K562 (cell line): ENCODE results near the gene KATNB1. TPM values are rescaled to one million over a fixed set of nuclear protein-coding genes. Genes with fewer than 3 reads are reported as not detected.

ENCODE experiments used
- ATAC-seq: fragments of 200-7000 bp; cut with Tn5 transposase; 3 replicates; pipeline ENCODE4 v1.9.1; 2020; ENCODE audit warnings: moderate library complexity
- BruUV-seq: library from RNA; stranded (reverse); fragments of 400-500 nt; replicated peaks from 2 replicates; lab custom pipeline; 2021; lab: Mats Ljungman, UMichigan
- CTCF ChIA-PET: fragments of 300-600 bp; formaldehyde crosslinking; extraction: SDS; loops from one replicate; lab custom pipeline; 2021; ENCODE audit warnings: low intra/inter-chr PET ratio; lab: Yijun Ruan, JAX
- POLR2A ChIA-PET: fragments of 300-600, 350-650 bp; sonication (Branson Sonifier 250); formaldehyde crosslinking; extraction: SDS; loops from one replicate; lab custom pipeline; 2021; ENCODE audit warnings: antibody characterized with exemption, inconsistent platforms; lab: Yijun Ruan, JAX
- DNase-seq, 4 experiments: peaks; one replicate each; pipeline versions ENCODE4 v3.0.0 to v3.0.0-alpha.2; 2011 to 2018; ENCODE audit warnings: low spot score in 3 of 4, mixed read lengths in 3 of 4; ENCODE audit errors: extremely low read depth in 1 of 4
- FAIRE-seq: peaks from 2 replicates; lab custom pipeline; 2011; peaks lifted over from hg19 to GRCh38; lab: Jason Lieb, UNC
- H2AFZ ChIP-seq: 2 replicates; pipeline ENCODE4 v1.6.0; 2011; ENCODE audit warnings: low read depth, low read length, control low read depth, inconsistent platforms
- H3K27ac ChIP-seq: fragments of 200-600 bp; 3 replicates; pipeline ENCODE4 v1.8.0; 2011; ENCODE audit warnings: low read depth, mild to moderate bottlenecking, control low read depth, inconsistent platforms, low read length, moderate library complexity, mixed read lengths; ENCODE audit errors: extremely low read depth
- H3K27me3 ChIP-seq, 2 experiments: fragments of 300-600 bp in 1 of 2; 2 replicates in 1 of 2; 3 replicates in 1 of 2; pipeline versions ENCODE4 v1.6.0 to v1.8.0; 2011; ENCODE audit warnings: inconsistent platforms in 2 of 2, low read length in 2 of 2, mild to moderate bottlenecking in 1 of 2, mixed read lengths in 1 of 2, moderate library complexity in 1 of 2; ENCODE audit not compliant: control insufficient read depth in 2 of 2, insufficient read depth in 2 of 2
- H3K36me3 ChIP-seq: fragments of 300-600 bp; 3 replicates; pipeline ENCODE4 v1.8.0; 2011; ENCODE audit warnings: mild to moderate bottlenecking, low read length, inconsistent platforms; ENCODE audit not compliant: control insufficient read depth, insufficient read depth
- H3K4me1 ChIP-seq, 2 experiments: fragments of 200-600 bp in 1 of 2; replicated peaks in 1 of 2; 2 replicates in 1 of 2; 3 replicates in 1 of 2; pipeline versions ENCODE4 v1.5.1 to v1.8.0; 2011; ENCODE audit warnings: inconsistent platforms in 2 of 2, low read length in 2 of 2, mild to moderate bottlenecking in 1 of 2, mixed read lengths in 1 of 2, moderate library complexity in 1 of 2; ENCODE audit not compliant: control insufficient read depth in 2 of 2, insufficient read depth in 2 of 2
- H3K4me2 ChIP-seq: 2 replicates; pipeline ENCODE4 v1.6.1; 2011; ENCODE audit warnings: low read length, control low read depth, inconsistent platforms, mixed read lengths; ENCODE audit not compliant: insufficient read depth
- H3K4me3 ChIP-seq: fragments of 200-600 bp; sonication (generic), shearing (Covaris generic); 2 replicates; pipeline ENCODE4 v1.5.1; 2016; ENCODE audit warnings: control low read depth, inconsistent platforms
- H3K79me2 ChIP-seq: fragments of 200-600 bp; 3 replicates; pipeline ENCODE4 v1.8.0; 2011; ENCODE audit warnings: low read length, inconsistent platforms; ENCODE audit not compliant: control insufficient read depth, insufficient read depth
- H3K9ac ChIP-seq, 2 experiments: 2 replicates each; pipeline versions ENCODE4 v1.6.0 to v1.6.1; 2011; ENCODE audit warnings: low read depth in 2 of 2, low read length in 2 of 2, control low read depth in 1 of 2, inconsistent platforms in 1 of 2, mild to moderate bottlenecking in 1 of 2, mixed read lengths in 1 of 2; ENCODE audit not compliant: insufficient read depth in 1 of 2
- H3K9me1 ChIP-seq: one replicate; pipeline ENCODE4 v1.6.0; 2011; ENCODE audit warnings: inconsistent platforms, mild to moderate bottlenecking, low read length, moderate library complexity; ENCODE audit not compliant: control insufficient read depth, insufficient read depth
- H3K9me3 ChIP-seq: replicated peaks from 2 replicates; pipeline ENCODE4 v1.5.1; 2011; ENCODE audit warnings: low read depth, low read length, inconsistent platforms; ENCODE audit not compliant: control insufficient read depth, insufficient read depth
- H4K20me1 ChIP-seq: replicated peaks from 2 replicates; pipeline ENCODE4 v1.6.1; 2011; ENCODE audit warnings: low read length, inconsistent platforms, mixed read lengths; ENCODE audit not compliant: control insufficient read depth, insufficient read depth
- CTCF ChIP-seq, 3 experiments: IDR thresholded peaks in 2 of 3; conservative IDR thresholded peaks in 1 of 3; 2 replicates each; pipeline ENCODE4 v1.5.1; 2011 to 2012; ENCODE audit warnings: low read length in 3 of 3, mild to moderate bottlenecking in 3 of 3, control low read depth in 2 of 3, improper control_type of control experiment in 1 of 3, inconsistent platforms in 1 of 3, low read depth in 1 of 3, mixed read lengths in 1 of 3, moderate library complexity in 1 of 3; ENCODE audit not compliant: insufficient read depth in 2 of 3
- ETV1 ChIP-seq: fragments of 450-650 bp; conservative IDR thresholded peaks from 2 replicates; pipeline ENCODE4 v1.6.1; 2016; ENCODE audit warnings: missing genetic modification characterization, control low read depth, low read depth, missing compliant biosample characterization
- SMC3 ChIP-seq: conservative IDR thresholded peaks from 2 replicates; pipeline ENCODE4 v1.6.1; 2011; ENCODE audit warnings: low read depth, low read length, improper control_type of control experiment; ENCODE audit not compliant: insufficient read depth
- TAL1 ChIP-seq: fragments of 450-650 bp; IDR thresholded peaks from 2 replicates; pipeline ENCODE4 v1.6.1; 2016; ENCODE audit warnings: mild to moderate bottlenecking
- ZBTB33 ChIP-seq: sonication (generic); formaldehyde crosslinking; IDR thresholded peaks from 2 replicates; pipeline ENCODE4 v1.8.1; 2023; ENCODE audit warnings: mild to moderate bottlenecking, missing genetic modification reagents
- WGBS: fragments of 100-300 bp; shearing (Covaris generic); methylation state at CpG from one replicate; pipeline ENCODE4 v1.1.6; 2016; ENCODE audit warnings: low coverage, mixed read lengths; ENCODE audit not compliant: insufficient coverage; ENCODE audit errors: missing lambda C conversion rate; 5-methylcytosine and 5-hydroxymethylcytosine counted together
- in situ Hi-C: fragments of 300-500 bp; cut with MboI; formaldehyde crosslinking; loops from 4 replicates; pipeline ENCODE4 v1.15.0; 2018; ENCODE audit warnings: inconsistent platforms, mixed read lengths
- intact Hi-C: fragments of 100-400 bp; cut with micrococcal nuclease; formaldehyde crosslinking; loops from 2 replicates; pipeline ENCODE4 v1.14.2; 2022
- polyA plus RNA-seq, 8 experiments: library from polyadenylated mRNA; depleted of rRNA in 4 of 8; stranded (reverse) in 5 of 8; unstranded in 3 of 8; fragments of >200 nt; fragmentation: Nextera tagmentation in 2 of 8; fragmentation: Illumina TruSeq in 1 of 8; extraction: Ambion mirVana in 2 of 8; extraction: Trizol in 1 of 8; gene quantifications; 2 replicates each; pipeline versions ENCODE4 v1.2.1 to v1.2.3, GENCODE V29; 2011 to 2014; ENCODE audit warnings: inconsistent platforms in 1 of 8, missing spikeins in 1 of 8
- total RNA-seq, 7 experiments: library from RNA; depleted of rRNA in 6 of 7; stranded (reverse); fragments of >200 nt in 6 of 7; fragmentation: Illumina TruSeq in 2 of 7; extraction: Trizol in 2 of 7; gene quantifications; 2 replicates each; pipeline versions ENCODE4 v1.2.1 to v1.2.3, GENCODE V29; 2011 to 2021; ENCODE audit warnings: low replicate concordance in 1 of 7

Gene KATNB1
- total and polyA plus RNA-seq, 9 of the 15 experiments (the other 6 are each of a cell fraction or from before 2014, with no cell fraction given) = 1.2 to 52.6 (median 21.9) TPM

- H3K9ac ChIP-seq = no peak overlapping the region
- no peaks in the 10 kb centered on the region for H3K79me2 ChIP-seq
- no peak overlapping the region for H3K4me3 ChIP-seq
- intact Hi-C loops (no loop called here), in situ Hi-C loops (no loop called here)
- H3K27ac ChIP-seq = no peak overlapping the region
- no peaks in the 10 kb centered on the region for H4K20me1 ChIP-seq
- no peaks in the 10 kb centered on the region for H3K27me3 ChIP-seq
- H3K36me3 ChIP-seq = peaks cover 49% of the 10 kb centered on the region; the same call in 2 of the 3 replicates
- ATAC-seq (peak; percentile 79), FAIRE-seq (no peak), DNase-seq (peak in 1 of 4 experiments; percentile 23)
- H3K4me2 ChIP-seq = no peak overlapping the region
- WGBS = 79% methylated on average over 19 of the region's 23 CpGs
- H3K4me1 ChIP-seq = peaks cover 0 to 3% of the 10 kb centered on the region in 2 experiments; a peak in 1 of 5 replicates
- 0 out of 2 replicates have a peak, but pooled peaks have one; percentile 19 for TF ChIP-seq SMC3
- TF ChIP-seq ZBTB33 (CRISPR knock-in tag) = 0 out of 2 replicates have a peak, but pooled peaks have one; percentile 42
- peak; percentile 31 to 86 (median 55); a peak in 4 of 6 replicates for TF ChIP-seq CTCF (IDR thresholded peaks at IDR 0.05 in 2 of 3, conservative IDR thresholded peaks at IDR 0.05 in 1 of 3; ENCODE audit: insufficient read depth in 2 of 3, low read depth in 1 of 3, low read length in 3 of 3)
- TF ChIP-seq TAL1 = no peak
- TF ChIP-seq ETV1 (tag) = no peak
- POLR2A ChIA-PET = no interaction called here
- no TSS peak for BruUV-seq
- CTCF ChIA-PET = no interaction called here
- H2AFZ ChIP-seq = no peak overlapping the region
- H3K9me3 ChIP-seq = no peaks in the 10 kb centered on the region
- H3K9me1 ChIP-seq = no peaks in the 10 kb centered on the region
Measured at GRCh38 chr16:57775661-57776469, 40.3 kb downstream of the KATNB1 start.
